H1 (cell line): Measurements from ENCODE around the gene TIAM2. TPM values are rescaled to one million over a fixed set of nuclear protein-coding genes. Genes with fewer than 3 reads are reported as not detected.

Experiments used
- CTCF ChIA-PET: fragments of 300-600 bp; sonication (Branson Sonifier 250); formaldehyde crosslinking; loops from one replicate; lab custom pipeline; 2021; ENCODE audit not compliant: partially characterized antibody; lab: Charles Lee
- POLR2A ChIA-PET: fragments of 300-600 bp; sonication (Branson Sonifier 250); formaldehyde crosslinking; loops from one replicate; lab custom pipeline; 2021; ENCODE audit warnings: inconsistent platforms; ENCODE audit not compliant: partially characterized antibody; lab: Charles Lee
- DNase-seq, 2 experiments: peaks; one replicate each; pipeline versions ENCODE4 v3.0.0 to v3.0.0-alpha.2; 2010 to 2022; ENCODE audit warnings: low spot score in 2 of 2, low read depth in 1 of 2, mixed read lengths in 1 of 2
- FAIRE-seq: peaks from 2 replicates; lab custom pipeline; 2011; peaks lifted over from hg19 to GRCh38; lab: Jason Lieb, UNC
- H2AFZ ChIP-seq: 2 replicates; pipeline ENCODE4 v1.8.1; 2012; ENCODE audit warnings: low read length, inconsistent platforms
- H2AK5ac ChIP-seq: 2 replicates; pipeline ENCODE4 v1.6.1; 2013; ENCODE audit warnings: low read depth, low read length
- H2BK120ac ChIP-seq: replicated peaks from 2 replicates; pipeline ENCODE3; 2013; ENCODE audit warnings: low read depth, low read length, inconsistent platforms
- H2BK12ac ChIP-seq: 2 replicates; pipeline ENCODE4 v1.6.1; 2013; ENCODE audit warnings: low read depth, low read length
- H2BK15ac ChIP-seq: 2 replicates; pipeline ENCODE4 v1.6.1; 2013; ENCODE audit warnings: low read length
- H2BK20ac ChIP-seq: 2 replicates; pipeline ENCODE4 v1.6.1; 2013; ENCODE audit warnings: low read length
- H2BK5ac ChIP-seq: 2 replicates; pipeline ENCODE4 v1.6.1; 2013; ENCODE audit warnings: low read depth, low read length
- H3K14ac ChIP-seq: 2 replicates; pipeline ENCODE4 v1.6.1; 2013; ENCODE audit warnings: inconsistent platforms; ENCODE audit not compliant: insufficient read length
- H3K18ac ChIP-seq: 2 replicates; pipeline ENCODE4 v1.6.1; 2013; ENCODE audit warnings: low read length; ENCODE audit errors: extremely low read depth
- H3K23ac ChIP-seq: 2 replicates; pipeline ENCODE4 v1.6.1; 2013; ENCODE audit warnings: inconsistent platforms; ENCODE audit not compliant: insufficient read length
- H3K23me2 ChIP-seq: 2 replicates; pipeline ENCODE4 v1.6.1; 2013; ENCODE audit warnings: low read depth, low read length
- H3K27ac ChIP-seq: 2 replicates; pipeline ENCODE4 v1.6.1; 2011; ENCODE audit warnings: low read depth, low read length, inconsistent platforms
- H3K27me3 ChIP-seq, 4 experiments: replicated peaks in 1 of 4; 1 replicate in 1 of 4; 2 replicates in 3 of 4; pipeline versions ENCODE4 v1.6.1 to v1.8.1; 2011 to 2013; ENCODE audit warnings: low read length in 3 of 4, mild to moderate bottlenecking in 3 of 4, inconsistent platforms in 2 of 4, mixed read lengths in 2 of 4, moderate library complexity in 1 of 4; ENCODE audit not compliant: control insufficient read depth in 3 of 4, insufficient read depth in 3 of 4; ENCODE audit errors: extremely low read depth in 1 of 4
- H3K36me3 ChIP-seq, 4 experiments: 2 replicates each; pipeline versions ENCODE4 v1.6.1 to v1.8.1; 2011 to 2013; ENCODE audit warnings: mild to moderate bottlenecking in 4 of 4, low read length in 3 of 4, moderate library complexity in 2 of 4, control low read depth in 1 of 4, inconsistent platforms in 1 of 4; ENCODE audit not compliant: insufficient read depth in 4 of 4, control insufficient read depth in 2 of 4
- H3K4ac ChIP-seq: replicated peaks from 2 replicates; pipeline ENCODE3; 2013; ENCODE audit warnings: low read length, low read depth, mixed read lengths, inconsistent platforms; ENCODE audit not compliant: insufficient read length
- H3K4me1 ChIP-seq, 4 experiments: replicated peaks in 1 of 4; 1 replicate in 1 of 4; 2 replicates in 3 of 4; pipeline versions ENCODE4 v1.6.1 to v1.8.1; 2011 to 2013; ENCODE audit warnings: low read length in 3 of 4, inconsistent platforms in 2 of 4, mixed read lengths in 1 of 4; ENCODE audit not compliant: insufficient read depth in 4 of 4, control insufficient read depth in 3 of 4
- H3K4me2 ChIP-seq, 2 experiments: 2 replicates each; pipeline versions ENCODE4 v1.6.1 to v1.8.1; 2011 to 2013; ENCODE audit warnings: low read depth in 2 of 2, low read length in 2 of 2, control low read depth in 1 of 2, inconsistent platforms in 1 of 2, mild to moderate bottlenecking in 1 of 2; ENCODE audit not compliant: insufficient read depth in 1 of 2
- H3K4me3 ChIP-seq, 4 experiments: fragments of 200-600, 300-600 bp in 1 of 4; sonication (generic), shearing (Covaris generic), sonication (Bioruptor Twin) in 1 of 4; 2 replicates each; pipeline versions ENCODE4 v1.5.1 to v1.8.1; 2011 to 2016; ENCODE audit warnings: low read length in 4 of 4, low read depth in 3 of 4, control low read depth in 2 of 4, inconsistent platforms in 2 of 4, mild to moderate bottlenecking in 2 of 4, mixed read lengths in 1 of 4, moderate library complexity in 1 of 4; ENCODE audit not compliant: insufficient read depth in 2 of 4; ENCODE audit errors: extremely low read depth in 1 of 4
- H3K56ac ChIP-seq: replicated peaks from 2 replicates; pipeline ENCODE3; 2013; ENCODE audit warnings: low read depth, mild to moderate bottlenecking, mixed read lengths, low read length, inconsistent platforms; ENCODE audit not compliant: insufficient read length
- H3K79me1 ChIP-seq: 2 replicates; pipeline ENCODE4 v1.6.1; 2013; ENCODE audit warnings: low read depth, low read length, control low read depth
- H3K79me2 ChIP-seq, 2 experiments: 2 replicates each; pipeline versions ENCODE4 v1.6.1 to v1.8.1; 2012 to 2013; ENCODE audit warnings: low read length in 2 of 2, mild to moderate bottlenecking in 2 of 2, inconsistent platforms in 1 of 2; ENCODE audit not compliant: insufficient read depth in 2 of 2, control insufficient read depth in 1 of 2
- H3K9ac ChIP-seq, 4 experiments: replicated peaks in 1 of 4; 1 replicate in 1 of 4; 2 replicates in 3 of 4; pipeline versions ENCODE4 v1.6.1 to v1.8.1; 2011 to 2013; ENCODE audit warnings: low read depth in 3 of 4, low read length in 3 of 4, control low read depth in 2 of 4, mild to moderate bottlenecking in 2 of 4, moderate library complexity in 2 of 4, inconsistent platforms in 1 of 4; ENCODE audit errors: extremely low read depth in 1 of 4
- H3K9me3 ChIP-seq, 2 experiments: 2 replicates each; pipeline versions ENCODE4 v1.6.1 to v1.8.1; 2012 to 2013; ENCODE audit warnings: mild to moderate bottlenecking in 2 of 2, moderate library complexity in 2 of 2, control low read depth in 1 of 2, inconsistent platforms in 1 of 2, low read depth in 1 of 2, low read length in 1 of 2, mixed read lengths in 1 of 2; ENCODE audit not compliant: insufficient read depth in 2 of 2
- H4K20me1 ChIP-seq, 2 experiments: replicated peaks in 1 of 2; 2 replicates each; pipeline versions ENCODE3 to v1.8.1; 2011 to 2013; ENCODE audit warnings: inconsistent platforms in 2 of 2, low read length in 2 of 2, mild to moderate bottlenecking in 1 of 2; ENCODE audit not compliant: insufficient read depth in 2 of 2, control insufficient read depth in 1 of 2
- H4K5ac ChIP-seq: 2 replicates; pipeline ENCODE4 v1.6.1; 2013; ENCODE audit warnings: low read length, low read depth, mixed read lengths, inconsistent platforms; ENCODE audit not compliant: insufficient read length
- H4K8ac ChIP-seq: 2 replicates; pipeline ENCODE4 v1.8.0; 2013; ENCODE audit warnings: mild to moderate bottlenecking, moderate library complexity, low read length, inconsistent platforms; ENCODE audit not compliant: insufficient read depth; ENCODE audit errors: extremely low read depth
- H4K91ac ChIP-seq: replicated peaks from 2 replicates; pipeline ENCODE3; 2013; ENCODE audit warnings: low read length, mixed read lengths, inconsistent platforms; ENCODE audit not compliant: insufficient read length
- BCL11A ChIP-seq, 2 experiments: IDR thresholded peaks; one replicate each; pipeline ENCODE4 v1.6.1; 2011; ENCODE audit warnings: low read depth in 2 of 2, low read length in 2 of 2, mild to moderate bottlenecking in 2 of 2
- BRCA1 ChIP-seq: IDR thresholded peaks from 2 replicates; pipeline ENCODE4 v1.6.1; 2012; ENCODE audit warnings: low read depth, low read length, improper control_type of control experiment
- CBX8 ChIP-seq: fragments of 300-800, 300-1000 bp; sonication (generic); IDR thresholded peaks from 2 replicates; pipeline ENCODE4 v1.7.1; 2016; ENCODE audit warnings: low read depth, low read length, borderline replicate concordance
- CREB1 ChIP-seq: IDR thresholded peaks from 2 replicates; pipeline ENCODE4 v1.6.1; 2012; ENCODE audit warnings: inconsistent platforms
- EGR1 ChIP-seq: IDR thresholded peaks from 2 replicates; pipeline ENCODE4 v1.6.1; 2011; ENCODE audit warnings: low read depth, low read length, borderline replicate concordance
- GABPA ChIP-seq: IDR thresholded peaks from 2 replicates; pipeline ENCODE4 v1.6.1; 2011; ENCODE audit warnings: mild to moderate bottlenecking, low read length, moderate library complexity, borderline replicate concordance; ENCODE audit not compliant: insufficient read depth
- KDM1A ChIP-seq: fragments of 200-600, 300-600 bp; sonication (generic); IDR thresholded peaks from 2 replicates; pipeline ENCODE4 v1.7.1; 2016; ENCODE audit warnings: mild to moderate bottlenecking, low read length, borderline replicate concordance
- KDM5A ChIP-seq: fragments of 200-600 bp; IDR thresholded peaks from 2 replicates; pipeline ENCODE4 v1.7.1; 2012; ENCODE audit warnings: mild to moderate bottlenecking, low read length, inconsistent platforms, mixed read lengths
- NRF1 ChIP-seq: IDR thresholded peaks from 2 replicates; pipeline ENCODE4 v1.6.1; 2011; ENCODE audit warnings: mild to moderate bottlenecking, low read depth, low read length, improper control_type of control experiment
- RXRA ChIP-seq: IDR thresholded peaks from 2 replicates; pipeline ENCODE4 v1.6.1; 2011; ENCODE audit warnings: low read depth, mild to moderate bottlenecking, low read length, moderate library complexity; ENCODE audit not compliant: insufficient read depth
- SAP30 ChIP-seq: fragments of 300-600 bp; sonication (generic); IDR thresholded peaks from 2 replicates; pipeline ENCODE4 v1.7.1; 2012; ENCODE audit warnings: low read length, moderate library complexity, mild to moderate bottlenecking, inconsistent platforms; ENCODE audit not compliant: insufficient read depth, insufficient replicate concordance
- SIN3A ChIP-seq, 2 experiments: IDR thresholded peaks in 1 of 2; conservative IDR thresholded peaks in 1 of 2; 2 replicates each; pipeline ENCODE4 v1.6.1; 2011 to 2012; ENCODE audit warnings: low read length in 2 of 2, improper control_type of control experiment in 1 of 2, low read depth in 1 of 2, mild to moderate bottlenecking in 1 of 2
- SRF ChIP-seq: IDR thresholded peaks from 2 replicates; pipeline ENCODE4 v1.6.1; 2011; ENCODE audit warnings: mild to moderate bottlenecking, low read depth, low read length, moderate library complexity
- TEAD4 ChIP-seq: IDR thresholded peaks from 2 replicates; pipeline ENCODE4 v1.6.1; 2012; ENCODE audit warnings: low read depth, low read length, inconsistent platforms, mixed read lengths
- WGBS, 2 experiments: shearing (Covaris generic) in 1 of 2; methylation state at CpG; one replicate each; pipeline versions ENCODE4 v1.1.6 to v1.1.7; 2013 to 2015; ENCODE audit warnings: low lambda C conversion rate in 2 of 2, mixed read lengths in 2 of 2, inconsistent platforms in 1 of 2, low coverage in 1 of 2, missing lambda C conversion rate in 1 of 2; ENCODE audit not compliant: insufficient replicate concordance in 2 of 2, insufficient coverage in 1 of 2, insufficient read length in 1 of 2; ENCODE audit errors: extremely low coverage in 1 of 2, missing lambda C conversion rate in 1 of 2; 5-methylcytosine and 5-hydroxymethylcytosine counted together
- polyA plus RNA-seq, 7 experiments: library from polyadenylated mRNA; depleted of rRNA in 3 of 7; stranded (reverse) in 5 of 7; unstranded in 2 of 7; fragments of >200 nt in 5 of 7; fragments of 200-250 nt in 2 of 7; gene quantifications; 1 replicate in 5 of 7; 2 replicates in 1 of 7; 4 replicates in 1 of 7; pipeline versions ENCODE4 v1.2.1 to v1.2.3, GENCODE V29; 2011 to 2013; ENCODE audit warnings: missing spikeins in 2 of 7, mixed read lengths in 2 of 7
- total RNA-seq: library from RNA; stranded (reverse); fragmentation: NEBNext Ultra II Directional; extraction: Animal tissue kit (Norgen Biotek cat#: 25700); gene quantifications from 2 replicates; pipeline ENCODE4 v1.2.1, GENCODE V29; 2021

Gene TIAM2
- total and polyA plus RNA-seq, 2 of the 8 experiments (the other 6 are each of a cell fraction or from before 2014, with no cell fraction given), result 7.4 to 23.9 TPM

GRCh38 chr6:155036907-155037306 lies 41.8 kb downstream of the TIAM2 start:
- ChIA-PET POLR2A (interaction anchor here (0.6 to 1.0 kb wide), 2 partner anchors 46 to 94 kb away, joined by 4 read pairs; no protein-coding TSS in a partner anchor), CTCF (no interaction called here)
- DNase-seq, result peak in 1 of 2 experiments; percentile 11
- no peak overlapping the region for H2AK5ac ChIP-seq
- no peaks in the 10 kb centered on the region for H3K27me3 ChIP-seq
- H2BK20ac ChIP-seq, result no peak overlapping the region
- no peak overlapping the region for H3K4me3 ChIP-seq
- no peak overlapping the region for H3K18ac ChIP-seq
- no peak overlapping the region for H3K27ac ChIP-seq
- H3K79me1 ChIP-seq, result 0 out of 2 replicates have a peak, but pooled peaks cover 2% of the 10 kb centered on the region
- H2BK5ac ChIP-seq, result no peak overlapping the region
- H3K9me3 ChIP-seq, result peaks cover 0 to 7% of the 10 kb centered on the region in 2 experiments; a peak in 1 of 4 replicates
- H2BK12ac ChIP-seq, result no peak overlapping the region
- no peaks in the 10 kb centered on the region for H4K20me1 ChIP-seq
- no peaks in the 10 kb centered on the region for H3K23me2 ChIP-seq
- H3K79me2 ChIP-seq, result peaks cover 0 to 2% of the 10 kb centered on the region in 2 experiments; a peak in 1 of 4 replicates
- no peak for FAIRE-seq
- no peak overlapping the region for H2AFZ ChIP-seq
- no peaks in the 10 kb centered on the region for H3K36me3 ChIP-seq
- H3K23ac ChIP-seq, result no peak overlapping the region
- H3K4me1 ChIP-seq, result peaks cover 0 to 22% (median 5%) of the 10 kb centered on the region in 4 experiments; a peak in 6 of 7 replicates
- no peak overlapping the region for H2BK120ac ChIP-seq
- no peak overlapping the region for H3K4ac ChIP-seq
- H3K14ac ChIP-seq, result no peak overlapping the region
- H4K91ac ChIP-seq, result no peak overlapping the region
- TF ChIP-seq BCL11A (IDR thresholded peaks at IDR 0.05; ENCODE audit: low read depth in 2 of 2, low read length in 2 of 2) (no peak), KDM5A (no peak), SAP30 (no peak), CREB1 (no peak), KDM1A (no peak), CBX8 (no peak), RXRA (no peak), SRF (no peak), TEAD4 (no peak), BRCA1 (no peak), SIN3A (conservative IDR thresholded peaks at IDR 0.05 in 1 of 2, IDR thresholded peaks at IDR 0.05 in 1 of 2; ENCODE audit: low read depth in 1 of 2, low read length in 2 of 2) (no peak), GABPA (no peak), EGR1 (no peak), NRF1 (no peak)
- H4K5ac ChIP-seq, result no peak overlapping the region
- 83% methylated on average over 8 of the region's 8 CpGs; no CpG with 5 or more reads in 1 of the 2 experiments for WGBS, 2 experiments
- H4K8ac ChIP-seq, result no peak overlapping the region
- no peak overlapping the region for H3K9ac ChIP-seq
- H3K4me2 ChIP-seq, result no peak overlapping the region
- H2BK15ac ChIP-seq, result no peak overlapping the region
- no peak overlapping the region for H3K56ac ChIP-seq
